Upper lobe of right lung (tissue), 1 donor: Measurements from ENCODE around the gene CFAP206. TPM values are rescaled to one million over a fixed set of nuclear protein-coding genes. Genes with fewer than 3 reads are reported as not detected.

Experiments used
- ATAC-seq: fragments of 200-7000 bp; cut with Tn5 transposase; one replicate; pipeline ENCODE4 v1.9.1; 2020; ENCODE audit warnings: mild to moderate bottlenecking, moderate library complexity
- DNase-seq: peaks from one replicate; pipeline ENCODE4 v3.0.0-alpha.2; 2020
- H3K27ac ChIP-seq: fragments of 200-600 bp; one replicate; pipeline ENCODE4 v1.8.0; 2022
- H3K27me3 ChIP-seq: fragments of 200-600 bp; one replicate; pipeline ENCODE4 v1.8.0; 2022; ENCODE audit warnings: mild to moderate bottlenecking
- H3K36me3 ChIP-seq: fragments of 200-600 bp; one replicate; pipeline ENCODE4 v1.8.0; 2022
- H3K4me1 ChIP-seq: fragments of 200-600 bp; one replicate; pipeline ENCODE4 v1.8.0; 2022
- H3K4me3 ChIP-seq: fragments of 200-600 bp; one replicate; pipeline ENCODE4 v1.8.0; 2022; ENCODE audit warnings: mild to moderate bottlenecking
- H3K9me3 ChIP-seq: fragments of 200-600 bp; one replicate; pipeline ENCODE4 v1.8.0; 2022
- intact Hi-C: fragments of 100-400 bp; cut with DNase I; formaldehyde crosslinking; loops from one replicate; pipeline ENCODE4 v1.11.0; 2022
- total RNA-seq: library from RNA; stranded (reverse); fragmentation: NEBNext Ultra II Directional; extraction: Animal tissue kit (Norgen Biotek cat#: 25700); gene quantifications from one replicate; pipeline ENCODE4 v1.2.1, GENCODE V29; 2021
- TF ChIP-seq, protein P1 (sequence below): fragments of 200-600 bp; IDR thresholded peaks from one replicate; pipeline ENCODE4 v1.8.0; 2022; ENCODE audit warnings: antibody characterized with exemption
- donor health status: DM: no; HTN: yes; CAD: no; lungs with severe emphysema.

Gene CFAP206
- total RNA-seq, 1 donor from 2014 or later = 0.26 TPM

DNA sequence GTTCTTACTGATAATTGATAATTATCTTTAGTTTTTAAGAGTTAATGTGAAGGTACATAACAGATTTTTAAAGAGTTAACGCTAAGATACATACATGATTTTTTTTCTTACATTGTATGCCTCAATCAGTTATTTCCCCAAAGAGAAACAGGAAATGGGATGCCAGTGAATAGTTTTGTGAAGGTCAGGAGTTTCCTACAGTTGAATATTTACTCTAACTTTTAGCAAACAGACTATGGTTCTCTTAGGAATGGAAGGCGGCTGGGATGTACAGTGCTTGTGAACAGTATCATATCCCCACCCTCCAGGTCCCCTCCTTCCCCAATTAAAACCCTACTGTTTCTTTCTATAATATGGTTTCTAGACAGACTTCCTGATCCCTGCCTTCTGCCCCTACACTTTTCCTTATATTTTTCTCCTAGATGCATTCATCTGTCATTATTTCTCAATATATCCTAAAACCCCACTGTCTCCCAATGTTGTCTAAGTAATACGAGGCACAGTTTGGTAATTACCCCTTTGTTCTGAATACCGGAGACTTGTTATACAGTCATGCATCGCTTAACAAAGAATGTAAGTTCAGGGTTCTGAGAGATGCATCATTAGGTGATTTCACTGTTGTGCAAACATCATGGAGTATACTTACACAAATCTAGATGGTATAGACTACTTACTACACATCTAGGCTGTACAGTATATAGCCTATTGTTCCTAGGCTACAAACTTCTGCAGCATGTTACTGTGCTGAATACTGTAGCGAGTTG is 94.2 kb downstream of the CFAP206 start:
- H3K4me3 ChIP-seq = no peak overlapping the region
- ATAC-seq (no peak), DNase-seq (no peak)
- no peaks in the 10 kb centered on the region for H3K27me3 ChIP-seq
- H3K9me3 ChIP-seq = no peaks in the 10 kb centered on the region
- peaks cover 37% of the 10 kb centered on the region for H3K36me3 ChIP-seq
- H3K4me1 ChIP-seq = peaks cover 4% of the 10 kb centered on the region
- H3K27ac ChIP-seq = no peak overlapping the region
- TF ChIP-seq, protein P1, sequence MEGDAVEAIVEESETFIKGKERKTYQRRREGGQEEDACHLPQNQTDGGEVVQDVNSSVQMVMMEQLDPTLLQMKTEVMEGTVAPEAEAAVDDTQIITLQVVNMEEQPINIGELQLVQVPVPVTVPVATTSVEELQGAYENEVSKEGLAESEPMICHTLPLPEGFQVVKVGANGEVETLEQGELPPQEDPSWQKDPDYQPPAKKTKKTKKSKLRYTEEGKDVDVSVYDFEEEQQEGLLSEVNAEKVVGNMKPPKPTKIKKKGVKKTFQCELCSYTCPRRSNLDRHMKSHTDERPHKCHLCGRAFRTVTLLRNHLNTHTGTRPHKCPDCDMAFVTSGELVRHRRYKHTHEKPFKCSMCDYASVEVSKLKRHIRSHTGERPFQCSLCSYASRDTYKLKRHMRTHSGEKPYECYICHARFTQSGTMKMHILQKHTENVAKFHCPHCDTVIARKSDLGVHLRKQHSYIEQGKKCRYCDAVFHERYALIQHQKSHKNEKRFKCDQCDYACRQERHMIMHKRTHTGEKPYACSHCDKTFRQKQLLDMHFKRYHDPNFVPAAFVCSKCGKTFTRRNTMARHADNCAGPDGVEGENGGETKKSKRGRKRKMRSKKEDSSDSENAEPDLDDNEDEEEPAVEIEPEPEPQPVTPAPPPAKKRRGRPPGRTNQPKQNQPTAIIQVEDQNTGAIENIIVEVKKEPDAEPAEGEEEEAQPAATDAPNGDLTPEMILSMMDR = no peak
- intact Hi-C loops = no loop called here

DNA sequence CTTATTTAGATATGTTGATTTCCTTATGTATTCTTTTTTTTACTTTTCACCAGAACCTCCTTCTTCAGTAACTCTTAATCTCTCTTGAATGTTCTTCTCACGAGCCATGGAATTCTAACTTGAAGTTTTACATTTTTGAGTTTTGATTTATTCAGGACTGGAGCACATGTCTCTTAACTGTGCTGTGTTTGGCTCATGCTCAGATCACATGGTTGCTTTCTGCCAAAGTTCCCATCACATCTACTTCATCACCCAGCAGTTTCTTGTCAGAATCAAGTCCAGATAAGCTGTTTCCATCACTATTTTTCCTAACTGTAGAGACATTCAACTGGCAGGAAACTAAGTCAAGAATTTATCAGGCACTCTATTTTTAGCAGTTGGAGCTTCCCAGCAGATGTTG is 96.7 kb downstream of the CFAP206 start:
- intact Hi-C loops = no loop called here

More for the DNA sequence above, 96.7 kb downstream of the CFAP206 start:
- Histone ChIP-seq H3K4me1 (no peaks in the 10 kb centered on the region), H3K9me3 (no peaks in the 10 kb centered on the region), H3K4me3 (no peak overlapping the region), H3K36me3 (peaks cover 62% of the 10 kb centered on the region), H3K27me3 (no peaks in the 10 kb centered on the region), H3K27ac (peak overlapping the region; percentile 7)
- DNase-seq (no peak), ATAC-seq (peak; percentile 47)
- TF ChIP-seq, protein P1 = no peak

Other genes with a start within 250 kb of the CFAP206 start
- 9.5 TPM for gene SMIM8, start 85.4 kb upstream of the CFAP206 start, total RNA-seq
- not detected for gene GJB7, start 78.7 kb upstream of the CFAP206 start, total RNA-seq
- gene C6orf163, start 63.2 kb upstream of the CFAP206 start, total RNA-seq = 2.1 TPM
- 48.9 TPM for gene SLC35A1, start 65.0 kb downstream of the CFAP206 start, total RNA-seq
- 28.9 TPM for gene RARS2, start 182.0 kb downstream of the CFAP206 start, total RNA-seq
- 16.2 TPM for gene ORC3, start 182.2 kb downstream of the CFAP206 start, total RNA-seq